Endothelial cell of umbilical vein (primary cell): ENCODE measurements around the gene C1orf198.

Source experiments
- CTCF ChIP-seq, 2 donors: IDR thresholded peaks; 1 replicate in 1 of 2; 2 replicates in 1 of 2; pipeline ENCODE4 v1.5.1; 2011; ENCODE audit warnings: low read length in 2 of 2, mild to moderate bottlenecking in 2 of 2, moderate library complexity in 2 of 2, control low read depth in 1 of 2, inconsistent platforms in 1 of 2, low read depth in 1 of 2; ENCODE audit not compliant: insufficient read depth in 1 of 2; ENCODE audit errors: extremely low read depth in 1 of 2
- EZH2 ChIP-seq: IDR thresholded peaks from 2 replicates; pipeline ENCODE4 v1.6.1; 2012; ENCODE audit warnings: borderline replicate concordance, low read depth, mild to moderate bottlenecking, moderate library complexity, low read length, inconsistent platforms; ENCODE audit not compliant: severe bottlenecking
- FOS ChIP-seq: IDR thresholded peaks from 2 replicates; pipeline ENCODE4 v1.6.1; 2011; ENCODE audit warnings: mild to moderate bottlenecking, low read length, moderate library complexity, borderline replicate concordance; ENCODE audit not compliant: insufficient read depth
- GATA2 ChIP-seq: IDR thresholded peaks from 2 replicates; pipeline ENCODE4 v1.7.0; 2011; ENCODE audit warnings: low read depth, mild to moderate bottlenecking, moderate library complexity, mixed read lengths, low read length; ENCODE audit not compliant: insufficient read length, insufficient read depth
- JUN ChIP-seq: IDR thresholded peaks from 2 replicates; pipeline ENCODE4 v1.6.1; 2011; ENCODE audit warnings: borderline replicate concordance, low read depth; ENCODE audit not compliant: insufficient read length, insufficient read depth
- MAX ChIP-seq: IDR thresholded peaks from 2 replicates; pipeline ENCODE4 v1.6.1; 2011; ENCODE audit not compliant: insufficient read depth, insufficient read length
- MYC ChIP-seq: IDR thresholded peaks from one replicate; pipeline ENCODE4 v1.6.1; 2011; ENCODE audit warnings: mild to moderate bottlenecking, low read depth, low read length
- POLR2A ChIP-seq: IDR thresholded peaks from 2 replicates; pipeline ENCODE4 v1.6.1; 2012; ENCODE audit warnings: low read depth, mild to moderate bottlenecking, control low read depth, low read length
- POLR2AphosphoS5 ChIP-seq: IDR thresholded peaks from 2 replicates; pipeline ENCODE4 v1.6.1; 2012; ENCODE audit warnings: low read depth, mild to moderate bottlenecking, control low read depth, low read length, moderate library complexity; ENCODE audit not compliant: insufficient read depth

- TF ChIP-seq CTCF (IDR thresholded peaks at IDR 0.05; ENCODE audit: extremely low read depth in 1 of 2, insufficient read depth in 1 of 2, low read depth in 1 of 2, low read length in 2 of 2) (no peak), MAX (no peak), POLR2AphosphoS5 (peak; percentile 57), POLR2A (no peak), MYC (no peak), EZH2 (no peak), JUN (peak; percentile 80), GATA2 (no peak), FOS (no peak)
Observed at GRCh38 chr1:230849451-230850224, 18.7 kb downstream of the C1orf198 start.
